ENCODE measurements around the gene FERMT2.

The FERMT2 gene

GRCh38 chr14:52808101-52808500 is 142.7 kb downstream of the FERMT2 start:
- no peak for DNase-seq

Data from NCI-H2029 (cell line).